Ascending aorta (tissue), 2 donors: ENCODE results near the gene OTUB1. TPM values are rescaled to one million over a fixed set of nuclear protein-coding genes. Genes with fewer than 3 reads are reported as not detected.
"Not testable (repeated sequence)": the region's sequence is repeated elsewhere in the genome, so short reads cannot be mapped to it uniquely, and the experiment has no call there.

ENCODE experiments used
- DNase-seq, 2 donors: peaks; one replicate each; pipeline ENCODE4 v3.0.0-alpha.2; 2019; ENCODE audit warnings: low spot score in 2 of 2
- H3K27ac ChIP-seq, 2 donors: fragments of 200-600 bp; sonication (generic); one replicate each; pipeline ENCODE4 v1.5.1; 2016 to 2017; ENCODE audit warnings: mild to moderate bottlenecking in 1 of 2
- H3K27me3 ChIP-seq: fragments of 200-600 bp; sonication (generic); one replicate; pipeline ENCODE4 v1.5.1; 2017
- H3K36me3 ChIP-seq, 2 donors: fragments of 200-600 bp; sonication (generic); one replicate each; pipeline ENCODE4 v1.5.1; 2016
- H3K4me1 ChIP-seq, 2 donors: fragments of 200-600 bp; sonication (generic); one replicate each; pipeline ENCODE4 v1.5.1; 2016 to 2017; ENCODE audit warnings: mild to moderate bottlenecking in 1 of 2
- H3K4me3 ChIP-seq, 2 donors: fragments of 200-600 bp; sonication (generic); one replicate each; pipeline ENCODE4 v1.5.1; 2016 to 2017; ENCODE audit warnings: mild to moderate bottlenecking in 1 of 2
- H3K9me3 ChIP-seq, 2 donors: fragments of 200-600 bp; sonication (generic); one replicate each; pipeline ENCODE4 v1.5.1; 2016
- intact Hi-C: fragments of 100-400 bp; cut with DNase I; formaldehyde crosslinking; loops from one replicate; pipeline ENCODE4 v1.15.1; 2023
- total RNA-seq: library from RNA; depleted of rRNA; stranded (reverse); fragments of >200 nt; gene quantifications from one replicate; pipeline ENCODE4 v1.1.0, GENCODE V29; 2016
- TF ChIP-seq, protein P1 (sequence below), 3 experiments: fragments of 200-600 bp in 2 of 3; fragments of 450-650 bp in 1 of 3; sonication (generic) in 2 of 3; IDR thresholded peaks; one replicate each; pipeline ENCODE4 v1.5.1; 2016 to 2019; ENCODE audit warnings: antibody characterized with exemption in 3 of 3, mild to moderate bottlenecking in 1 of 3, moderate library complexity in 1 of 3

OTUB1 gene
- total RNA-seq, 1 donor from 2014 or later, result 89.4 TPM

- Histone ChIP-seq H3K9me3 (no peaks in the 10 kb centered on the region), H3K27ac (no peak overlapping the region), H3K4me3 (no peak overlapping the region), H3K36me3 (peaks cover 49 to 56% of the 10 kb centered on the region in 2 donors), H3K4me1 (no peaks in the 10 kb centered on the region), H3K27me3 (no peaks in the 10 kb centered on the region)
- TF ChIP-seq, protein P1, sequence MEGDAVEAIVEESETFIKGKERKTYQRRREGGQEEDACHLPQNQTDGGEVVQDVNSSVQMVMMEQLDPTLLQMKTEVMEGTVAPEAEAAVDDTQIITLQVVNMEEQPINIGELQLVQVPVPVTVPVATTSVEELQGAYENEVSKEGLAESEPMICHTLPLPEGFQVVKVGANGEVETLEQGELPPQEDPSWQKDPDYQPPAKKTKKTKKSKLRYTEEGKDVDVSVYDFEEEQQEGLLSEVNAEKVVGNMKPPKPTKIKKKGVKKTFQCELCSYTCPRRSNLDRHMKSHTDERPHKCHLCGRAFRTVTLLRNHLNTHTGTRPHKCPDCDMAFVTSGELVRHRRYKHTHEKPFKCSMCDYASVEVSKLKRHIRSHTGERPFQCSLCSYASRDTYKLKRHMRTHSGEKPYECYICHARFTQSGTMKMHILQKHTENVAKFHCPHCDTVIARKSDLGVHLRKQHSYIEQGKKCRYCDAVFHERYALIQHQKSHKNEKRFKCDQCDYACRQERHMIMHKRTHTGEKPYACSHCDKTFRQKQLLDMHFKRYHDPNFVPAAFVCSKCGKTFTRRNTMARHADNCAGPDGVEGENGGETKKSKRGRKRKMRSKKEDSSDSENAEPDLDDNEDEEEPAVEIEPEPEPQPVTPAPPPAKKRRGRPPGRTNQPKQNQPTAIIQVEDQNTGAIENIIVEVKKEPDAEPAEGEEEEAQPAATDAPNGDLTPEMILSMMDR (IDR thresholded peaks at IDR 0.05), result no peak
- intact Hi-C loops, result no loop called here
- no peak for DNase-seq
Observed at GRCh38 chr11:63951779-63952536, 34.3 kb upstream of the OTUB1 start.

DNA sequence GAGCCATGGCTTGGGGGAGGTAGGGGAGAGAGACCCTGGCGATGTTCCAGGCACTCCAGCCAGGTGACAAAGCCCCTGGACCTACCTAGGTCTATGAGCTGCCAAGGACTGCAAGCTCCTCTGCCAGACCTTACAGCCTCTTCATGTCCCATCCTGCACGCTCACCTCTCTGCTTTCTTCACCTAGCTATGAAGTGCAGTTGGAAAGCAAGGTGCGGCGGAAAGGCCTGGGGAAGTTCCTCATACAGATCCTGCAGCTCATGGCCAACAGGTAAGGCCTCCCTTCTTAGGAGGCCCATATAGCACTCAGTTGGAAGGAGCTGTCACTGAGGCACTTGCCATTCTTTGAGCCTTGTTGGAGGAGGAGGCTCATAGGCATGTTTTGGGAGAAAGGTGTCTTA, 33.7 kb upstream of the OTUB1 start:
- no peak for DNase-seq
- Histone ChIP-seq H3K27ac (no peak overlapping the region), H3K9me3 (no peaks in the 10 kb centered on the region), H3K27me3 (no peaks in the 10 kb centered on the region), H3K4me1 (no peaks in the 10 kb centered on the region), H3K36me3 (peaks cover 52% of the 10 kb centered on the region in 2 donors), H3K4me3 (no peak overlapping the region)
- intact Hi-C loops, result no loop called here
- TF ChIP-seq, protein P1 (IDR thresholded peaks at IDR 0.05), result no peak

- no peaks in the 10 kb centered on the region for H3K9me3 ChIP-seq
- H3K27me3 ChIP-seq, result no peaks in the 10 kb centered on the region
- H3K36me3 ChIP-seq, result peaks cover 27 to 36% of the 10 kb centered on the region in 2 donors
- no peak overlapping the region for H3K4me3 ChIP-seq
- intact Hi-C loops, result no loop called here
- H3K27ac ChIP-seq, result no peak overlapping the region
- no peak for DNase-seq
- TF ChIP-seq, protein P1 (IDR thresholded peaks at IDR 0.05), result no peak
- no peaks in the 10 kb centered on the region for H3K4me1 ChIP-seq
Observed at GRCh38 chr11:63958008-63958407, 28.2 kb upstream of the OTUB1 start.

DNA sequence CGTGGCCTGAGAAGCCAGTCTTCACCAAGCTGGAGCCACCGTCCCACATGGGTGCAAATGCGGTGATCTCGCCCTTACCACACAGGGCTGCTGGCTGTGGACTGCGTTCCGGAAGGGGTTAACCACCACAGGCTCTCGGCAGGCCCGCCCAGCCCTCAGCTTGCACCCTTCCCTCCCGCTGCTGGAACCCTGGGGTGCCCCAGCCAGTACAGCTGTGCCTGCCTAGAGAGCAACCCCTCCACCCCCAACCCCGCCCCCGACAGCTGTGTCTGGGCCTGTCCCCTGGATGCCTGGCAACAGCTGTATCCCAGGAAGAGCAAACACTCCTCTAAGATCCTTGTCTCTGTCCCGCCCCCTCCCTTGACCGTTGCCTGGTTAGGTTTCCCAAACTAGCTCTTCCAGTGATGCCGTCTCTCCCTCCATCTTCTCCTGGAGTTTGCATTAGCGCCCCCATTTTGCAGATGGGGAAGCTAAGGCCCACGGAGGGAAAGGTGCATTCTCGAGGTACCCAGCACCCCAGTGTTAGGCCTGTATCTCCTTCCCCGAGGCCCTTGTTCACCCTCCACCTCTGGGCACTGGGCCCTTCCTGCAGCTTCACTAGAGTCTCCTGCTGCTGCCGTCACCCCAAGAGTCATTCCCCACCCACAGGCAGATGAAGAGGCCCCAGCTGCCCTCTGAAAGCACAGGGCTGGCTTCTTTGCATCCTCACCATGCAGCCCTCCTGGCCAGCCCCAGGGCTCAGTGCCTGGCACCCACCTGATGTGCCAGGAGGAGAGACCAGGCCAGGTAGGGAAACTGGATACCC, 24.4 kb upstream of the OTUB1 start:
- H3K27ac ChIP-seq, result no peak overlapping the region
- no peak overlapping the region for H3K4me3 ChIP-seq
- H3K9me3 ChIP-seq, result no peaks in the 10 kb centered on the region
- TF ChIP-seq, protein P1 (IDR thresholded peaks at IDR 0.05), result no peak
- DNase-seq, result no peak
- peaks cover 0 to 4% of the 10 kb centered on the region in 2 donors for H3K36me3 ChIP-seq
- H3K4me1 ChIP-seq, result no peaks in the 10 kb centered on the region
- intact Hi-C loops, result no loop called here
- no peaks in the 10 kb centered on the region for H3K27me3 ChIP-seq

DNA sequence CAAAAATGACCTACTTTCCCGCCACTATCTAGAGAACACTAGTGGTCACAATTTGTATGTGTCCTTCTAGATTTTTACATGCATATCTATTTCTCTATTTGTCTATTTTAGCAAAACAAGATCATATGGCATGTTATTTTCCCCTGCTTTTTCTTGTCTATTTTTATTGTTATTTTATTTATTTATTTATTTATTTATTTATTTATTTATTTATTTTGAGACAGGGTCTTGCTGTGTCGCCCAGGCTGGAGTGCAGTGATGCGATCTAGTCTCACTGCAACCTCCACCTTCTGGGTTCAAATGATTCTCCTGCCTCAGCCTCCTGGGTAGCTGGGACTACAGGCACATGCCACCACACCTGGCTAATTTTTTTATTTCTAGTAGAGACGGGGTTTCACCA, 22.3 kb upstream of the OTUB1 start:
- H3K4me3 ChIP-seq, H3K4me1 ChIP-seq, DNase-seq, intact Hi-C loops, H3K27me3 ChIP-seq, H3K9me3 ChIP-seq, H3K27ac ChIP-seq, H3K36me3 ChIP-seq: not testable (repeated sequence)

GRCh38 chr11:63966444-63966843, 19.8 kb upstream of the OTUB1 start:
- H3K4me1 ChIP-seq, result no peaks in the 10 kb centered on the region
- H3K4me3 ChIP-seq, result no peak overlapping the region
- no peaks in the 10 kb centered on the region for H3K27me3 ChIP-seq
- no peak for DNase-seq
- no peaks in the 10 kb centered on the region for H3K9me3 ChIP-seq
- no peaks in the 10 kb centered on the region for H3K36me3 ChIP-seq
- TF ChIP-seq, protein P1 (IDR thresholded peaks at IDR 0.05), result no peak
- H3K27ac ChIP-seq, result no peak overlapping the region
- intact Hi-C loops, result no loop called here
